ENCODE results near the gene MAP3K12. TPM values are rescaled to one million over a fixed set of nuclear protein-coding genes. Genes with fewer than 3 reads are reported as not detected.
A peak's percentile ranks its signal among the peaks of the same experiment; 100 is the strongest.
"Not testable (repeated sequence)": the region's sequence is repeated elsewhere in the genome, so short reads cannot be mapped to it uniquely, and the experiment has no call there.

The MAP3K12 gene
- total RNA-seq, 1 donor from 2014 or later = 30.9 TPM

GRCh38 chr12:53468282-53468681 lies 31.0 kb downstream of the MAP3K12 start:
- DNase-seq = no peak

- DNase-seq = no peak
Observed at GRCh38 chr12:53467880-53468279, 31.4 kb downstream of the MAP3K12 start.

- DNase-seq = no peak
Observed at GRCh38 chr12:53467082-53467481, 32.2 kb downstream of the MAP3K12 start.

GRCh38 chr12:53466640-53467039 lies 32.6 kb downstream of the MAP3K12 start:
- no peak for DNase-seq

- no peak for DNase-seq
Observed at GRCh38 chr12:53465679-53466078, 33.6 kb downstream of the MAP3K12 start.

- DNase-seq = no peak
Observed at GRCh38 chr12:53464685-53465418, 34.4 kb downstream of the MAP3K12 start.

- no peak for DNase-seq
Observed at GRCh38 chr12:53463802-53464560, 35.3 kb downstream of the MAP3K12 start.

GRCh38 chr12:53462935-53463334 lies 36.3 kb downstream of the MAP3K12 start:
- no peak for DNase-seq

- no peak for DNase-seq
Observed at GRCh38 chr12:53461591-53461990, 37.7 kb downstream of the MAP3K12 start.

- no peak for DNase-seq
Observed at GRCh38 chr12:53461059-53461458, 38.2 kb downstream of the MAP3K12 start.

GRCh38 chr12:53459097-53459496 lies 40.2 kb downstream of the MAP3K12 start:
- no peak for DNase-seq

- no peak for DNase-seq
Observed at GRCh38 chr12:53456654-53457366, 42.4 kb downstream of the MAP3K12 start.

- no peak for DNase-seq
Observed at GRCh38 chr12:53454707-53455106, 44.6 kb downstream of the MAP3K12 start.

- no peak for DNase-seq
Observed at GRCh38 chr12:53453953-53454640, 45.2 kb downstream of the MAP3K12 start.

GRCh38 chr12:53452159-53453077 lies 46.8 kb downstream of the MAP3K12 start:
- peak; percentile 79 for DNase-seq

- peak; percentile 100 for DNase-seq
Observed at GRCh38 chr12:53451661-53452158, 47.5 kb downstream of the MAP3K12 start, which contains the start of gene PCBP2. TSS of gene PCBP2 (plus strand) at chr12:53452102. CDS start at chr12:53454801, 2,699 bp downstream.

- DNase-seq = no peak
Observed at GRCh38 chr12:53450936-53451335, 48.3 kb downstream of the MAP3K12 start.

GRCh38 chr12:53444593-53445325 lies 54.5 kb downstream of the MAP3K12 start:
- not testable (repeated sequence) for DNase-seq

- no peak for DNase-seq
Observed at GRCh38 chr12:53443955-53444354, 55.3 kb downstream of the MAP3K12 start.

Data from occipital lobe (tissue), 2 donors.